Measurements from ENCODE around the gene ZBTB1.
"Not testable (repeated sequence)": the region's sequence is repeated elsewhere in the genome, so short reads cannot be mapped to it uniquely, and the experiment has no call there.

Gene ZBTB1

DNA sequence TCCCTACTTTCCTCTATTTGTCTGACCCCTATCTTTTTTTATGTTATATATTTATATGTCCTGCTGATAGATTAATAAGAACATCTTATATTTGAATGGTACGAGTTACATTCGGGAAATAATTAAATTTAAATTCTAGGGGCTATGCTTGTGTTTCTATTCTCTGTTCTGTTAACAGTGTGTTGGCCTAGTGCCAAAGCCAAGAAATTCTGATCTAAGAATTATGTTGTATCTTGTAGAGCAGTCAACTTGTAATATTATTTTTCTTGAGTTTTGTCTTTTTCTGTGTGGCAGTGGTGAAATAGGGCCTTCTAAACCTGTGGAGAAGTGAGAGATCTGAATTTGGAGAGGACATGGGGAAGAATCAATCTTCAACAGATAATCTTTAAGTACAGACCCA, 27.0 kb downstream of the ZBTB1 start:
- no peak for DNase-seq (ENCODE audit: low read depth in 3 of 3)

DNA sequence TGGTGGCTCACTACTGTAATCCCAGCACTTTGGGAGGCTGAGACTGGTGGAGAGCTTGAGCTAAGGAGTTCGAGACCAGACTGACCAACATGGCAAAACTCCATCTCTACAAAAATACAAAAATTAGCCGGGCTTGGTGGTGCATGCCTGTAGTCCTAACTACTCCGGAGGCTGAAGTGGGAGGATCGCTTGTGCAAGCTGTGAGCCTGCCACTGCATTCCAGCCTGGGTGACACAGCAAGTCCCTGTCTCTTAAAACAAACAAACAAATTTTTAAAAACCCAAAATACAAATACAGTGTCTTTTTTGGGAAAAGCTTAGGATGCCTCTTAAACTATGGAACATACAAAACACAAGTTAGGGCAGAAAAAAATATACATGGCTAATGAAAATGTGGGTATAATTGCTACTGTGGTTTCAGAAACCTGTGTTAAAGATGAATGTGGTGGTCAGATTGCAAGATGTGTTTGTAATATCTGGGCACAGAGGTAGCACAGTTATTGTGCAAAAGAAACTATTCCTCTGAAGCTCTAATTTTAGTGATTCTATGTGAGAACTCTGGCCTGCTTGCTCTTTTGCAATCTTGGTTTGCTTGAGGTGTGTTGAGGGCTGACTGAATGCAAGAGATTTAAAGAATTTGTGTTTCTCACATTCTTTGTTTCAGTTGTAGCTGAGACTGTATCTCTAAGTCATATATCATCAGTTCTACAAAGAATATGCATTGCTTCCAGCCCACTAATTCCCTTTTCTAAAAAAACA, 32.1 kb downstream of the ZBTB1 start:
- no peak for DNase-seq (ENCODE audit: low read depth in 3 of 3)

DNA sequence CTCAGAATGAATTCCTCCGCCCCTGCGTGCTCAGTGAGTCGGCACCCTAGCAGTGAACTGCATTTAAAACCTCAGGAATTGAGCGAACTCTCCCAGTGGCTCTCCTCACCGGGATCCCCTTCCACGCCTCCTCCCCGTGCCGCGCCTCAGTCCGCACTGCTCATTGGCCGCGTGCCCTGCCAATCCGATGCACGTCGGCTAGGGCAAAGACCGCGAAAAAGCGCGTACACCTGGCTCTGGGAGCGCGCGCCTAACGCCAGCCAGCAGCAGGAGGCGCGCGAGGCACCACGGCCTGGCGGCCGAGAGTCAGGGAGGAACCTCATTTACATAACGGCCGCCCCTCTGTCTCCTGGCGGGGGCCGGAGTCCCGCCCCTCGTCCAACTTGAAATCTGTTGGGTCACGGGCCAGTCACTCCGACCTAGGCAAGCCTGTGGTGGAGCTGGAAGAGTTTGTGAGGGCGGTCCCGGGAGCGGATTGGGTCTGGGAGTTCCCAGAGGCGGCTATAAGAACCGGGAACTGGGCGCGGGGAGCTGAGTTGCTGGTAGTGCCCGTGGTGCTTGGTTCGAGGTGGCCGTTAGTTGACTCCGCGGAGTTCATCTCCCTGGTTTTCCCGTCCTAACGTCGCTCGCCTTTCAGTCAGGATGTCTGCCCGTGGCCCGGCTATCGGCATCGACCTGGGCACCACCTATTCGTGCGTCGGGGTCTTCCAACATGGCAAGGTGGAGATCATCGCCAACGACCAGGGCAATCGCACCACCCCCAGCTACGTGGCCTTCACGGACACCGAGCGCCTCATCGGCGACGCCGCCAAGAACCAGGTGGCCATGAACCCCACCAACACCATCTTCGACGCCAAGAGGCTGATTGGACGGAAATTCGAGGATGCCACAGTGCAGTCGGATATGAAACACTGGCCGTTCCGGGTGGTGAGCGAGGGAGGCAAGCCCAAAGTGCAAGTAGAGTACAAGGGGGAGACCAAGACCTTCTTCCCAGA, 35.9 kb downstream of the ZBTB1 start, which contains the start of gene HSPA2:
Gene HSPA2 (plus strand): TSS at position 534 of the 995 bp plus-strand sequence. CDS start 109 bp downstream, at position 643.
- DNase-seq (ENCODE audit: low read depth in 3 of 3) = peak; percentile 89 to 94 (median 92)

DNA sequence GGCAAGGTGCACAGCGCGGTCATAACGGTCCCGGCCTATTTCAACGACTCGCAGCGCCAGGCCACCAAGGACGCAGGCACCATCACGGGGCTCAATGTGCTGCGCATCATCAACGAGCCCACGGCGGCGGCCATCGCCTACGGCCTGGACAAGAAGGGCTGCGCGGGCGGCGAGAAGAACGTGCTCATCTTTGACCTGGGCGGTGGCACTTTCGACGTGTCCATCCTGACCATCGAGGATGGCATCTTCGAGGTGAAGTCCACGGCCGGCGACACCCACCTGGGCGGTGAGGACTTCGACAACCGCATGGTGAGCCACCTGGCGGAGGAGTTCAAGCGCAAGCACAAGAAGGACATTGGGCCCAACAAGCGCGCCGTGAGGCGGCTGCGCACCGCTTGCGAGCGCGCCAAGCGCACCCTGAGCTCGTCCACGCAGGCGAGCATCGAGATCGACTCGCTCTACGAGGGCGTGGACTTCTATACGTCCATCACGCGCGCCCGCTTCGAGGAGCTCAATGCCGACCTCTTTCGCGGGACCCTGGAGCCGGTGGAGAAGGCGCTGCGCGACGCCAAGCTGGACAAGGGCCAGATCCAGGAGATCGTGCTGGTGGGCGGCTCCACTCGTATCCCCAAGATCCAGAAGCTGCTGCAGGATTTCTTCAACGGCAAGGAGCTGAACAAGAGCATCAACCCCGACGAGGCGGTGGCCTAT, 36.8 kb downstream of the ZBTB1 start:
- DNase-seq (ENCODE audit: low read depth in 3 of 3) = no peak

DNA sequence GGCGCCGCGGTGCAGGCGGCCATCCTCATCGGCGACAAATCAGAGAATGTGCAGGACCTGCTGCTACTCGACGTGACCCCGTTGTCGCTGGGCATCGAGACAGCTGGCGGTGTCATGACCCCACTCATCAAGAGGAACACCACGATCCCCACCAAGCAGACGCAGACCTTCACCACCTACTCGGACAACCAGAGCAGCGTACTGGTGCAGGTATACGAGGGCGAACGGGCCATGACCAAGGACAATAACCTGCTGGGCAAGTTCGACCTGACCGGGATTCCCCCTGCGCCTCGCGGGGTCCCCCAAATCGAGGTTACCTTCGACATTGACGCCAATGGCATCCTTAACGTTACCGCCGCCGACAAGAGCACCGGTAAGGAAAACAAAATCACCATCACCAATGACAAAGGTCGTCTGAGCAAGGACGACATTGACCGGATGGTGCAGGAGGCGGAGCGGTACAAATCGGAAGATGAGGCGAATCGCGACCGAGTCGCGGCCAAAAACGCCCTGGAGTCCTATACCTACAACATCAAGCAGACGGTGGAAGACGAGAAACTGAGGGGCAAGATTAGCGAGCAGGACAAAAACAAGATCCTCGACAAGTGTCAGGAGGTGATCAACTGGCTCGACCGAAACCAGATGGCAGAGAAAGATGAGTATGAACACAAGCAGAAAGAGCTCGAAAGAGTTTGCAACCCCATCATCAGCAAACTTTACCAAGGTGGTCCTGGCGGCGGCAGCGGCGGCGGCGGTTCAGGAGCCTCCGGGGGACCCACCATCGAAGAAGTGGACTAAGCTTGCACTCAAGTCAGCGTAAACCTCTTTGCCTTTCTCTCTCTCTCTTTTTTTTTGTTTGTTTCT, 37.6 kb downstream of the ZBTB1 start:
- DNase-seq (ENCODE audit: low read depth in 3 of 3) = no peak

DNA sequence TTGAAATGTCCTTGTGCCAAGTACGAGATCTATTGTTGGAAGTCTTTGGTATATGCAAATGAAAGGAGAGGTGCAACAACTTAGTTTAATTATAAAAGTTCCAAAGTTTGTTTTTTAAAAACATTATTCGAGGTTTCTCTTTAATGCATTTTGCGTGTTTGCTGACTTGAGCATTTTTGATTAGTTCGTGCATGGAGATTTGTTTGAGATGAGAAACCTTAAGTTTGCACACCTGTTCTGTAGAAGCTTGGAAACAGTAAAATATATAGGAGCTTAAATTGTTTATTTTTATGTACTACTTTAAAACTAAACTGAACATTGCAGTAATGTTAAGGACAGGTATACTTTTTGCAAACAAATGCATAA, 38.2 kb downstream of the ZBTB1 start:
- DNase-seq (ENCODE audit: low read depth in 3 of 3) = no peak

DNA sequence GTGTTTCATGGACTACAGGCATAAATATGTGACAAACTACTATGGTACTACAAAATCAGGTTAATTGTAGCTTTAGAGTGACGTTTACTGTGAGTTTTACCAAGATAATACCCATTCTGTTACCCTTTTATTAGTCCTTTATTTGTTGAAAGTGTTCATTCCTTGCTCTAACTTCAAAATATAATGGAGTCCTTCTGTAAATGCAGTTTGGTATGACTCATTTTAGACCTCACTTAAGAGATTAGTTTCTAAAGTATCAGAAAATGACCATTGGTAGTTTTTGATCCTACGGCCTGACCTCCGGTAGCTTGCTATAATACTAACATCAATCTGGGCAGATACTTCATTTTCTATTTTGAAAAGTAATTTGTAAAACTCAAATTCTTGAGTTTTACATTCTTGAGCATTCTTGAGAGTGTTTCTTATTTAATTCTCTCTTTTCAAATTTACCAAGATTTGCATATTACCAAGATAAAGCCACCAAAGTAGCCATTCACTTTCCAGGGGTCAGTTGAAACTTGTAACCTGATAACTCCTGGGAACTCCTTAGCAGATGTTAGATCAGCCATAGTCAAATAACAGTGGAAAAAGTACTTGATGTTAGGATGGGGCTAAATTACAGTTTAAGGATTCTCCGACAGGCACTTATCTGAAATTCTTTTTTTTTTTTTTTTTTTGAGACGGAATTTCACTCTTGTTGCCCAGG, 40.2 kb downstream of the ZBTB1 start:
- DNase-seq (ENCODE audit: low read depth in 3 of 3) = no peak

DNA sequence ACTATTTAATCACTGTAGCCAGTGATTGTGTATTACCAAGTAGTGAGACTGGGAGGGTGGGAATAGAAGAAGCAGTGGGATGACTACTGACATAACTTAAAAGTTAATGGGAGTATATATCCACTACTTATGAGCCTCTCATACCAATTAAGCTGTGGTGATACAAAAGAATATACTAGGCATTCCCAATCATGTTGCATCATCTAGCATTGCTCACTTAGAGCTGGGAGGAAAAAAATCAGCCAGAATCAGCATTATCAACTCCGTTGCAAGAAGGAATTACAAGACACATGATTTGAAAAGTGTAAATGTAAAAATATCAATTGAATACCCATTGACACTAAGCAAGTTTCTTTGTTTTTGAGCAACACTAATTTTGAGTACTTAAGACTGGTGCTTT, 44.4 kb downstream of the ZBTB1 start:
- DNase-seq (ENCODE audit: low read depth in 3 of 3) = no peak

DNA sequence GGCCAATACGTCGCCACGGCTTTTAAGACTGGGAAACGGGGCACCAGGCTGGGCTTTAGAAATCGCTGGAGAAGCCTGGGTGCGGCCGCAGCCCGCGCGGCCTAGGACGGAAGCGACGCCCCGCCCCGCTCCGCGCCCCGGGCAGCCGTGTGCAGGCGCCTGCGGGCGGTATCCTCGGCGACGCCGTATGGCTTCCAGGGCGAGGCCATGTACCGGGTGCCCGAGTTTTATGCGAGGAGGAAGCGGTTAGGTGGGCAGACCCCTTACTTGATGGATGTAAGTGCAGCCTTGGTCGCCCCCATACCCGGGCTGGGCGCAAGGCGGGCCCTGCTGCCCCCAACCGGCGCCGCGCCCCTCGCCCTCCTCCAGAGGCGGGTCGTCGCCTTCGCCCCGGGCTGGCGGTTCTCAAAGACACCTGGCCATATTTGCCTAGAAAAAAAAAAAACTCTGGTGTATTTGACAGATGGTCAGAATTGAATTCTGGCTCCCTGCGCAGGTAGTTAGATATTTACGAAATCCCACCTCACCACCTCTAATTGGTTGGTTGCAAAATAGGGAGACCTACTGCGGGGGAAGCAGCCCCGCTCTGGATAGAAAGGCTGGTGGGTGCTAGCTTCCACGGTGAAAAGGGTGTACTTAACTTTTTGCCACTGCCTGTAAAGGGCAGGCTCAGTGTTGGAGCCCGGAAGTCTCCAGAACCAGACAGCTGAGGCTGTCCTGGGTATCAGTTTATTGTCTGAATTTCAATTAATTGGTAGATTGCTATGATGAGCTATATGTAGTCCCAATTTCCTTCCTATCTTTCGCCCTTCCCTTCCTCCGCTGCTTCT, 45.4 kb downstream of the ZBTB1 start, which contains the start of gene PPP1R36:
Gene PPP1R36 (plus strand): TSS at position 171 of the 830 bp plus-strand sequence. CDS start 37 bp downstream, at position 208.
- no peak for DNase-seq (ENCODE audit: low read depth in 3 of 3)

DNA sequence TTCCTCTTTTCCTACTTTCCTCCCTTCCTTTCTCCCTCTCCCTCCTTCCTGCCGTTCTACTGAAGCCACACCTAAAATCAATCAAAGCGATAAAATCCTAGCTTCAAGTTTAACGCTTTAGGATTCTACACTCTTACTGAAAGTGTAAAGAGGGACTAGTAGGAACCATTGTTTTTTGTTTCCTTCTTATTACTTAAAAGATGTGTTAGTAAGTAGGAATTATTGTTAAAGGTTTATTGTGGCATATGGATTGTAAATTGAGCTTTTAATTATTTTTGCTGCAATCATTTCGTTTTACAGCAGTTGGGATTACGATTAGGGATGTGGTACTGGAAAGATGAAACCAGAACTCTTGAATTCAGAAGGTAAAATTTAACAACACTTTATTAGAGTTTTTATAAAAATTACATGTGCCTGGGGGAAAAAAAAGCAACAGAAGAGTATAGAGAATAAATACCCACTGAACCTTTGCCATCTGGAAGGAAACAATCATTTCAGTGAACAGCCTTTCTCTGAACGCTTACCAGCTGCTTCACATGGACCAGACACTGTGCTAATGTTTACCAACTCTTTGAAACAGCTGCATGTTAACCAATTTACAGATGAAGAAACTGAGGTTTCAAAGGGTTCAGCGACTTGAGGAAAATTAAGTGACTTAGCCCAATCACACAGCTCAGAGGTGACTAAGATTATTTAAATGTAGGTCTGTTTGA, 46.2 kb downstream of the ZBTB1 start:
- DNase-seq (ENCODE audit: low read depth in 3 of 3) = no peak

DNA sequence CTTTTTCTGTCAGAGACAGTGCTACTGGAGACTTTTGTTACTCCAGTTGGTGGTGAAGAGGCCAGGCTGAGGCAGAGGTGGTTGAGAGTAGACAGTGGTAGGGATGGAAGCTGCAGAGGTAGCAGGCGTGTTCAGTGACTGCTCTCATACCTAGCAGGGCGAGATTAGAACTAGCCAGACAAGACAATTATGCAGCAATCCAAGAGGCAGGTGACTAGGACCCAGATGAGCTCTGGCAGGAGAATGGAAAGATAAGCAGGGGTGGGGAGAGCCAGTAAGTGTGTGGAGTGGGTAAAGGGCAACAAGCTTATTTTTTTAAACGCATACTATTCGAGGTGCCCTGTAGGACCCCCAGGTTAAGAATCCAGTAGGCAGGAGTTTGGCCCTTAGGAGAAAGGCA, 50.0 kb downstream of the ZBTB1 start:
- DNase-seq (ENCODE audit: low read depth in 3 of 3) = no peak

DNA sequence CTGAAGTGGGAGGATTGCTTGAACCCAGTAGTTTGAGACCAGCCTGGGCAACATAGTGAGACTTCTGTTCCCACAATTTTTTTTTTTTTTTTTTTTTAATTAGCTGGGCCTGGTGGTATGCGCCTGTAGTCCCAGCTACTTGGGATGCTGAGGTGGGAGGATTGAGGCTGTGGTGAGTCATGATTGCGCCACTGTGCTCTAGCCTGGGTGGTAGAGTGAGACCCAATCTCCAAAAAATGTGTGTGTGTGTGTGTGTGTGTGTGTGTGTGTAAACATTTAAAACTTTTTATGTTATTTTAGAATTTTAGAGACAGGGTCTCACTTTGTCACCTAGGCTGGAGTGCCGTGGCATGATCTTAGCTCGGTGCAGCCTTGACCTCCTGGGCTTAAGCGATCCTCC, 52.0 kb downstream of the ZBTB1 start:
- DNase-seq (ENCODE audit: low read depth in 3 of 3) = no peak

DNA sequence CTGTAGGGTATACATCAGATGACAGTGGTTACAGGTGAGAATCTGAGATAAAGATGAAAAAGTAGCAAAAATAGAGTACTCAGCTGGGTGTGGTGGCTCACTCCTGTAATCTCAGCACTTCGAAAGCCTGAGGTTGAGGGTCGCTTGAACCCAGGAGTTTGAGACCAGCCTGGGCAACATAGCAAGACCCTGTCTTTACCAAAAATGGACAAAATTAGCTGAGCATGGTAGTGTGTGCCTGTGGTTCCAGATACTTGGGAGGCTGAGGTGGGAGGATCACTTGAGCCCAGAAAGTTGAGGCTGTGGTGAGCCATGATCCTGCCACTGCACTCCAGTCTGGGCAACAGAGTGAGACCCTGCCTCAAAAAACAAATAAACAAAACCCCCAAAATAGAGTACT, 53.6 kb downstream of the ZBTB1 start:
- DNase-seq (ENCODE audit: low read depth in 3 of 3) = not testable (repeated sequence)

DNA sequence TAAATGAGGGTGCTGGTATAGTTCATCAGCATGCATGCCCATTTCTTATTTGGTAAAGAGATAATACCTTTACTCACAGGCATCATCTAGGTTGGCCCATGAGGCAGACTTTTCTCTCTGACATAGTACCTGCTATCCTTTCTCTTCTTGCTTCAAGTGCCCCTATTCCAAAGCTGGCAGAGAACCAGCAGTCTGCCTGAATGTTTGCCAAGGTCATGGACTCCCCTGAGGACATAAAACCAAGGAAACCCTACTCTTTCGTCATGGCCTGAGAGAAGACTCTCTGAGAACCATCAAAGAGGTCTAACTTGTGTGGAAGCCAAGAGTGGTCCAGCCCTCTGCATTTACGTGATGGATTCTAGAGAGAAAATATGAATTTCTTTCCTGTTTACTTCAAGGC, 57.1 kb downstream of the ZBTB1 start:
- DNase-seq (ENCODE audit: low read depth in 3 of 3) = no peak

DNA sequence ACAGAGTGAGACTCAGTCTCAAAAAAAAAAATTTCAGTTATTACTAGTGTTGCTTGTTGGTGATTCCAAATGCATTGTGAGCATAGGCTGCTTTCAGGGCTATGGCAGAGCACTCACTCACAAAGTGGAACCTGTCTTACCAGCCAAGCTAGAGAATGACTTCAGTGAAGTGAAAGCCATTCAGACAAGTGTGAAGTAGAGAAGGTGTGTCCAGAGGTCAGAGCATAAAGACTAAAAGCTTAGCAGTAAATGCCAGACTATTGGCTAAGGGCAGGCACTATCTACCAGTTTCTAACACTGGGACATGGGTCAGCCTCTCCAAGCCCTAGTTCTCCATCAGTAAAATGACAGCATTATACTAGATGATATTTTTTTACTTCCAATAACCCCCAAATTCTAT, 57.9 kb downstream of the ZBTB1 start:
- no peak for DNase-seq (ENCODE audit: low read depth in 3 of 3)

DNA sequence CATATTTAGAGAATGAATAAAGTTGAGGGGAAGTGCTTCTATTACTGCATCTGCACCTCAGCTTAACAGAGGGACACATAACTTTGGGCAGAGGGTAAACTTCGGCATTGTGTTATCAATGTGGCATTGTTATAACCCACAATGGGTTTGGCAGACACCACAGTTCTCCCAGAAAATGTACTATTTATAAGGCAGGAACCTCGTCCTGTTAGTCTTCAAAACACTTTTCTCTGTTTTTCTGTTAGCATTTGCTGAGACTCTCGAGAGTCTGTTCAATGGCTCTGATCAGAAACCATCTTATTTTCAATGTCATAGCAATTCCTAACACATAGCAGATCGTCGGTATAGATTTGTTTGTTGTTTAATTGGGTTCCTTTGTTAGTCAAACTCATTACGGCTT, 59.1 kb downstream of the ZBTB1 start:
- DNase-seq (ENCODE audit: low read depth in 3 of 3) = no peak

DNA sequence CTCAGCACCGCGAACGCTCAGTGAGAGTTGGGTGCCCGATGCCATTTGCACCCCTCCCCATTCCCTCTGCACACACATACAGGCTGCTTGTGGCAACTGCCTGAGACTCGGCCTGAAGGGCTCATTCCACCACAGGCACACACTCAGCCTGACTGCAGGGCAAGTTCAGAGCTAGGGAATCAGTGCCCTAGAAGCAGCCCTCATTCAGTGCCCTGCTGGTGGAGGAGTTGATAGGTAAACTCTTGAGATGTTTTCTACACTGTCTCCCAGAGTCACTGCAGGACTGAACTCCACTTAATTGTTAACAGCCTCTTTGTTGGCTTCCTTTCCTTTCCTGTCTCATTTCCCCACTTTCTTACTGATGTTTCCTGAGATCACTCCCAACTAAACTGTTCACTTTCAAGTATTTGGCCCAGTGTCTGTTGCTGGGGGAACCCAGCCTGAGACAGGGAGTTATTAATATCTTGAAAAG, 62.1 kb downstream of the ZBTB1 start:
- DNase-seq (ENCODE audit: low read depth in 3 of 3) = no peak

DNA sequence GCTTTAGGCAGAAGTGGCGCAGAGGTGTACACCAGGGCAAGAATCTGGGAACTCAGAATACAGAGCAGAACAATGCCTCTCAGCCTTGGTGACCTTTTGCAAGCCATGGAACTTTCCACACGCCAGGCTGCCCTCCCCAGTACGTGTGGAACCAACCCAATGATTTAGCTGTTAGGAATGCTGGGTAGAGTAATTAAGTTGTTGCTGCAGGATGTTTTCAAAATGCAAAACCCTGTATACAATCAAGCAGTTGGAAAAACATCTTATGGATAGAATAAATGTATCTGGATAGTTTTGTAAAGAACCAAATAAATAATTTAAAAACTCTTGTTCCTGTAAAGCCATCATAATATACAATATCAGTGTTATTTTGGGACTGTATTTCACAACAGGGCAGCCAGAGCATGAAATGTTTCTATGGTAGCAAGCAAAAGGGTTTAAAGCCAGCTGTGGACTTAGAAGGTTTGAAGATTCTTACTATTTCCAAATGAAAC, 64.6 kb downstream of the ZBTB1 start:
- no peak for DNase-seq (ENCODE audit: low read depth in 3 of 3)

DNA sequence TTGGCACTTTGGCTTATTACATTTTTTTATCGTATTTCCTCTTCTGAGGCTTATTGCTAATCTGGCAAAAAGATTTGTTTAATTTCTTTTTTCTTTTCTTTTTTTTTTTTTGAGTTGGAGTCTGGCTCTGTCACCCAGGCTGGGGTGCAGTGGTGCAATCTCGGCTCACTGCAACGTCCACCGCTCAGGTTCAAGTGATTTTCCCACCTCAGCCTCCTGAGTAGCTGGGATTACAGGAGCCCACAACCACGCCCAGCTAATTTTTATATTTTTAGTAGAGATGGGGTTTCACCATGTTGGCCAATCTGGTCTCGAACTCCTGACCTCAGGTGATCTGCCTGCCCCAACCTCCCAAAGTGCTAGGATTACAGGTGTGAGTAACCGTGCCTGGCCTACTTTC, 65.1 kb downstream of the ZBTB1 start:
- not testable (repeated sequence) for DNase-seq (ENCODE audit: low read depth in 3 of 3)

Data from stimulated activated CD4-positive, alpha-beta T cell treated with anti-CD3 and anti-CD28 coated beads, TNF-alpha, amount 100 ng/mL, for 48 hours (primary cell).